AG20443 (cell line): ENCODE data around the gene PRSS33.

Experiments
- DNase-seq: peaks from one replicate; pipeline ENCODE4 v3.0.0; 2012; ENCODE audit warnings: low spot score, mixed read lengths

The PRSS33 gene

GRCh38 chr16:2761886-2762583 lies 25.3 kb downstream of the PRSS33 start:
- DNase-seq: no peak

DNA sequence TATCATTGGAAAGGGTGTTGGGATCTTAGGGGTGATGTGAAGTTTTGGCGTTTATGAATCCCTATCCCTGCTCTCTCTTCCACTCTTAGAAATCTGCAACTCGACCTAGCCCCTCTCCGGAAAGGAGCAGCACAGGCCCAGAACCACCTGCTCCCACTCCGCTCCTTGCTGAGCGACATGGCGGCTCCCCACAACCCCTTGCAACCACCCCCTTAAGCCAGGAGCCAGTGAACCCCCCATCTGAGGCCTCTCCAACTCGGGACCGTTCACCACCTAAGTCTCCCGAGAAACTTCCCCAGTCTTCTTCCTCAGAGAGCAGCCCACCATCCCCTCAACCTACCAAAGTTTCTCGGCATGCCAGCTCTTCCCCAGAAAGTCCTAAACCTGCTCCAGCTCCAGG lies 25.9 kb downstream of the PRSS33 start:
- DNase-seq: no peak

- no peak for DNase-seq
Measured at GRCh38 chr16:2757344-2757743, 30.0 kb downstream of the PRSS33 start.

DNA sequence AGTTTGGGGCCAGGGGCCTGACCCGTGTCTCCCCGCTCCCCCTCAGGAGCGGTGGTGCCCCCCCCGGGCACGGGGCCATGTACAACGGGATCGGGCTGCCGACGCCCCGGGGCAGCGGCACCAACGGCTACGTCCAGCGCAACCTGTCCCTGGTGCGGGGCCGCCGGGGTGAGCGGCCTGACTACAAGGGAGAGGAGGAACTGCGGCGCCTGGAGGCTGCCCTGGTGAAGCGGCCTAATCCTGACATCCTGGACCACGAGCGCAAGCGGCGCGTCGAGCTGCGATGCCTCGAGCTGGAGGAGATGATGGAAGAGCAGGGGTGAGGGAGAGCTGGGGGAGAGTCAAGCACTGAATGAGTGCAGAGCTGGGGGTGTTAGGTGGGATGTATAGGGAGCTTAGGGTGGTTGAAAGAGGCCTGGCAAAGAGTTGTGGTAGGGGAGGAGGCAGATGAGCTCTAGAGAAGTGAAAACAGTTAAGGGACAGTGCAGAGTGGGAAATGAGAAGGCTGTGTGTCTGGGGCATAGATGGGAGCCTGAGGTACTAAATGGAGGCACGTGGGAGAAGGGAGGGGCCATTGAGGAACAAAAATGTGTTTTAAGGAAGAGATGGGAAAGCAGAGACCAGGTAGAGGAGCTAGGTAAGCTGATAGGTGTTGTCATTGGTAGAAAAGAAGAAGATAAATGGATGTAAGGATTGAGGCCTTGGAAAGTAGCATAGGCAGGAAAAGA lies 30.9 kb downstream of the PRSS33 start:
- no peak for DNase-seq

DNA sequence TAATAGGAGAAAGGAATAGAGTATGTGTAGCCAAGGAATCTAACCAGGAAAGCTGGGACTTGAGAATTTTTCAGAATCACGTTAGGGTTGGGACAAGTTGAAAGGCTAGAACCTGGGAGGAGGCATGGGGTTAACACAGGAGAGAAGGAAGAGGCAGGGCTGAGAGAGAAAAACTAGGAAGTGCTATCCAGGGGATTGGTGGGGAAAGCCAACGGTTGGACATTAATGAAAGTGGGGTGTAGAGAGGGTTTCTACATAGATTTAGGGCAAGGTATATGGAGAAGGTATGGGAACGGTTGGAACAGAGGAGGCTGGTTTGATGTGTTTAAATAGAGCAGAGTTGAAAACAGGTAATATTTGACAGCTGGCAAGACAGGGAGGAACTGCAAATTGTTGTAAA lies 32.2 kb downstream of the PRSS33 start:
- DNase-seq: no peak

DNA sequence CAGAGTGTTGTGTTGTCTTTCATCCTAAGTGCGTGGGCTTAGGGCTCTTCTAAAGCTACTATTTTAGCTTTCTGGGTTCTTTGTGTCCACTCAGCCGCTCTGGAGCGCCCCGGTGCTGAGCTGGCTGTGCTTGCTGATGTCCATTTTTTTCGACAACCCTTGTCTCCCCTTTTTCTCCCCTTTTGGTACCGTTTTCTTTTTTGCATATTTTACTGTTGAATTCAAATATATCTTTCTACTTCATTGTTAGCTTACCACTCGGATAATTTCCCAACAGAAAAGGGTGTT lies 33.7 kb downstream of the PRSS33 start:
- no peak for DNase-seq

DNA sequence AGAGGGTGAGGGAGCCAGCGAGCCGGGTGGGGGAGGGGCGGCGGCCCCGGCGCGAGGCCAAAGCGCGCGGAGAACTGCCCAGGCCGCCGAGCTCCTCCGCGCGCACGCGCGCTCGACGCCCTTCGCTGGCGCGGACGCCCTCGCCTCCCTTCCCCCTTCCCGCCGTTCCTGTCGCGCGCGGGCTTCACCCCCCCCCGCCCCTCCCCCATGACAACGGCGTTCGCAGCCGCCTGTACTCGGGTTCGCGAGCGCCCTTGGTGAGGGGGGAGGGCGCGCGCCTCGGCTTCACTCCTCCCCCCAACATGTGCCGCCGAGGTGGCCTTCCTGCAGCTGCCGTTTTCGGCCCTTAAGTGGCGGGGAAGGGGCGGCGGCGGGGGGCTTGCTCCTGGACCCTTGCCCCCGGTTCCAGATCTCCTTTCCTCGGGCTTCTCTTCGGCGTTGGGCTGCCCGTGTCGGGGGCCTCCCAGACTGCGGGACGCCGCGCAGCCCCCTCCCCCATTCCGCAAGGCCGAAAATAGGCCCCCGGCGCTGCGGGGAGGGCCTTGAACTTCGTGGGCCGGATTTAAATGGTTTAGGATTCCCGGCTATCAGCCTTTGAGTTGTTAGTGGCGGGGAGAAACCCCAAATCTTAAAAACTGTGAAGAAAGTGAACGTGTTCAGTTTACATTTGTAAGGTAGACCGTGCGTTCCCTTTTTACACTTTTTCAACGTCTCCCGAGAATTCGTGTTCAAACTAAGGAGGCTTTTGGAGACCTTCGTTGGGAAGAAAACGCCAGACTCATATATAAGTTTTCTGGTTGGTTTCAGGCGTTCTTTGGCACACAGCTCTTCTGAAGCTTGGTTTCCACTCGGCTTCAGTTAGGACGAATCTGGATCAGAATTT lies 34.3 kb downstream of the PRSS33 start:
- peak; percentile 96 for DNase-seq

GRCh38 chr16:2752035-2752849 lies 35.1 kb downstream of the PRSS33 start, which contains the start of gene SRRM2:
SRRM2 (plus strand) TSS chr16:2752638; CDS start chr16:2756365, 3,727 bp downstream.
- peak; percentile 98 for DNase-seq

DNA sequence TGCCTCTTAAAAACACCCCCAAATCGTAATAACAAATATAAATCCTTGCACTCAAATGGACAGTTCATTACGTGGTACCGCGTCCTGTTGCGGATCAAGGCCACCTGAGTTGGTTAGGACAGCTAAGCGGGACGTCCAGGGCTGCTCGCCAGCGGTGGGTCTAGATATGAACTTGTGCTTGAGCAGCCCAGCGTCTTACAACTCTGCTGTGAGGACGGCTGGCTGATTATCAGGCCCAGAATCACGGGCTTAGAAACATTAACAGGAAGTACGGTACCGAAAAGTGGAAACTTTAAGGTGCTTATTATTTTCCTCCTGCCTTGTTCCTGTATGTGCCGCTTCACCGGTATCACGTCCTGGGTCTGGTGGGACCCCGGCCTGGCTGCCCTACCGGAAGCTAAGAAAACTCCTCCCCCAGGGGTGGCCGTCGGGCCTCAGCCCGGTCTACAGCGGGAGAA lies 35.8 kb downstream of the PRSS33 start:
- DNase-seq: no peak

DNA sequence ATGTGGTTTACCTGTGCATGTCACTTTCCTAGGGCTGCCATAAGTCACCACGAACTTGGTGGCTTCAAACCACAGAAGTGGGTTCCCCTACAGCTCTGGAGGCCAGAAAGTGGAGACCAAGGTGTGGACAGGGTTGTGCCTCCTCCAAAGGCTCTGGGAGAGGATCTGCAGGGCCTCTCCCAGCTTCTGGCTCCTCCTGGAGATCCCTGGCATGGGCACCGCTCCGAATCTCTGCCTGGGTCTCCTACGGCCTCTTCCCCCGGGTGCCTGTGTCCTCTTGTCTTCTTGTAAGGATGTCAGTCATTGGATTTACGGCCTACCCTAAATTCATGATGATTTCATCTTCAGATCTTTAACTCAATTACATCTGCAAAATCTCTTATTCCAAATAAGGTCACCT lies 37.4 kb downstream of the PRSS33 start:
- DNase-seq: no peak

DNA sequence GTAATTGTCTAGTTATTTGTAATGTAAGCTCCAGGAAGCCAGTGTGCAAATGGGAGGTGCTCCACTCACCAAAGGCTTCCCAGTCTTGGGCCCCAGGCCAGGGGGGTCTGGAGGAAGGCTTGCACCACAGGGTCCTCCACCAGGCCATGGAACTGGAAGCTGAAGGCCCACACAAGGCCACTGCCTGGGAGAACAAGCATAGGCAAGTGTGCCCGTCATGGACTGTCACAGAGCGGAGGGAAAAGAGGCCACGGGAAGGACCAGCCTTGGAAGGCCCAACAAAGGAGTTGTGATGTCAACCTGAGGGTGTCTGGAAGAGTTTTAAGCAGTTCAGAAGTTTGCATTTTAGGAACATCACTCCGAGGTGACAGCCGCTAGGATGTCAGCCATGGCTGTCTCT lies 37.9 kb downstream of the PRSS33 start:
- DNase-seq: no peak

GRCh38 chr16:2748757-2749455 lies 38.5 kb downstream of the PRSS33 start:
- no peak for DNase-seq

DNA sequence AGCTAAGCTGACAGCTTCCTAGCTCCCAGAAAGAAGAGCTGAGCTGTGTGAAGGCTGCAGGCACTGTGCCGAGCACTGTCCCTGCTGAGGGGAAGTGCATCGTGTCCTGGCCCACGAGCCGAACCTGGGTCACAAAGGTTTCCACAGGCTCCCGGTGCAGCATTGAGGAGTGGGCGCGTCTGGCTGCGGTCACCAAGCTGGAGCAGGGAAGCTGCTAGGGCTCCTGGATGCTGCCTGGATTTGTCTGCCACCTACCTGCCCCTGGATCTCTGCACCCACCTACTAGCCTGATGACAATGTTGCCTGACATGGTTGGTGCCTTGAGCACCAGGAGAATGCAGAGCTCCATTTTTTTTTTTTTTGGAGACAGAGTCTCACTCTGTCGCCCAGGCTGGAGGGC lies 41.4 kb downstream of the PRSS33 start:
- no peak for DNase-seq

DNA sequence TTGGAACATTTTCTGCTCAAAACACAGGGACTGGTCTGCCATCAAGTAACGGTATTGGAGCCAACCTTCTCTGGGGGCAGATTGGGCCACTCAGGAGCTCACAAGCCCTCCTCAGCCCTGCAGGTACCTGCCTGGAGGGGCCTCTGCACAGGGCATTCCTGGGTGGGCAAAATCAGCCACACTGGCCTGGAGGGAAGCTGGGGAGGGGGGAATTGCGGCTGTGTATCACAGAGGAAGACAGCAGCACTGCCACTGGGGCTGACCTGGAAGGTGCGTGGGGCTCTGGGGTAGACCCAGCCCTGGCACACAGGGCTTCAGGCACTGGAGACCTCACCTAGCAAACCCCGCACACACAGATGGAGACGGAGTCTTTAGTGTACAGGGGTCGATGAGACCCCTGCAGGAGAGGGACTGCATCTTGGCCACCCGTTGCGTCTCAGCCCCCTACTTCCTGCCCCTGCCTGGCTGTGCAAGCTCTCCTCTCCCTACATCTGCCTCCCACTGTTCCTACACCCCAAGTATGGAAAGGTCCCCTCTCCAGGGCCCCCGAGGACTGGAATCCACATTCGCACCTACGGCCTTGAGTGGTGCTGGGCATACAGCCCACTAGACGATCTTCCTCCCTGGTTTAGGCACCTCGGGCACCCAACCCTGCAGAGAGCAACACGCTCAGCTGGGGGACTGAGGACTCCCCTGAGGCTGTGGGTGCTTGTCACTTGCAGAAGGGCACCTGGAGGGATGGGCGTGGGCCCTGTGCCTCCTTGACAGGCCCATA lies 42.1 kb downstream of the PRSS33 start:
- no peak for DNase-seq

- DNase-seq: no peak
Measured at GRCh38 chr16:2744711-2745110, 42.6 kb downstream of the PRSS33 start.

DNA sequence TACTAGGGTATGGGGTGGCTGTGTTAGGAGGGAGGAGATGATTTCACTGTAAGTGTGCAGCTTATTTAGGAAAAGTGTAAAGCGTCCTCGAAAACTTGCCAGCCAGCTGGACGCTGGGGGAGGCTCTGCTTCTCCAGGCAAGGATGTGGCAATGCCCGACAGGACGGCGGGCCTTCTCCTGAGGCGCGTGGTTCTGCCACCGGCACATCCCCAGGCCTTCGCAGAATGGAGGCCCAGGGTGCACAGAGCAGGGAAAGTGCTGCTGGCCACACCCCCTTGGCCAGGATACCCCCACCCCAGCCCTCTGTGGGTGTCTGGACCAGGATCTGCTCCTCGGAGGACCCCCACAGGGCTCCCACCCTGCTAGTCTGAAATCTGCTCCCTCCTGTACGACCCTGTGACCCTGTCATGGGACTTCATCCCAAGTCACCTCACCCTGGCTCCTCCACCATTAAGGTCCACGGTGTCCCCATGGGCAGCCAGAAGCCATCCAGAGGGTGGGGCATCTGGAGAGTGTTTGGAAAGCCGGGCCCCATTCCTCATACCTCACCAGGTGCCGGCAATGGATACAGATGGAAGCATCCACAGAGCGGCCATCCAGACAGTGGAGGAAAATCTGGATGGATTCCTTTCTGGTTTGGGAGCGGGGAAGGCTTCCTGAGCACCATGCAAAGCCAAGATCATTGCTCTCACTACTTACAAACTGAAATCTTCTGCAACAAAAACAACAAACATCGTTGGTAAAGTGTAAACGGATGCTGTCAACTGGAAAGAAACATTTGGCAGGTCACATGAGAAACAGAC lies 44.2 kb downstream of the PRSS33 start:
- no peak for DNase-seq

DNA sequence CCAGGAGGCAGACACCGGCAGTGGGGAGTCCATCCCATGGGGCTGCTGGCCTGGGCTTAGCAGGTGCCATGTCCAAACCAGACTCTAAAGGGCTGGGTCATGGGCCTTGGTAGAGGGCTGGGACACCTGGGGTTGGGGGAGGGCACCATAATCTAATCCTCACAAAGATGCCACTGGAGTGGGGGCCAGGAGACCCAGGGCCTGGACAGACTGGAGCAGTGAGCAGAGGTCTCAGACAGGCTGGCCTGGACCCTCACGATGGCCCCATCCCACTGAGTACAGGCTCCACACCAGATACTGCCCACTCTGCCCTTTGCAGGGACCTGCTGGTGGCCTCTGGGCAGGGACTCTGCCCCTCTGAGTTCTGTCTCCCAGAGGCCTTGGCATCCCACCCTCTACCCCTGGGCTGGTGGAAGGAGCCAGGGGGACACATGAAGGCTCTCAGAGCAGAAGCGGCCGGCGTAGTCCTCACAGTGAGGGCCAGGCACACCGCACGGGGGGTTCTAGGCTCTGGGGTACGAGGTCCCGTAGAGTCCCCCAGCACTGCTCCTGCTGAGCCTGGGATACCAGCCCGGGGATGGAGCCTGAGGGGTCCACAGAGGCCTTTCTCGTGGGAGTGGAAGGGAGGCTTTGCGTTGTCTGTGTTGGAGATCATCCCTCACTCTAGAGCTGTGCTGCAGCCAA lies 44.9 kb downstream of the PRSS33 start:
- DNase-seq: no peak

- DNase-seq: no peak
Measured at GRCh38 chr16:2741168-2741567, 46.2 kb downstream of the PRSS33 start.

- no peak for DNase-seq
Measured at GRCh38 chr16:2740476-2740875, 46.9 kb downstream of the PRSS33 start.
